ENCODE measurements around the gene FOXQ1.

DNA sequence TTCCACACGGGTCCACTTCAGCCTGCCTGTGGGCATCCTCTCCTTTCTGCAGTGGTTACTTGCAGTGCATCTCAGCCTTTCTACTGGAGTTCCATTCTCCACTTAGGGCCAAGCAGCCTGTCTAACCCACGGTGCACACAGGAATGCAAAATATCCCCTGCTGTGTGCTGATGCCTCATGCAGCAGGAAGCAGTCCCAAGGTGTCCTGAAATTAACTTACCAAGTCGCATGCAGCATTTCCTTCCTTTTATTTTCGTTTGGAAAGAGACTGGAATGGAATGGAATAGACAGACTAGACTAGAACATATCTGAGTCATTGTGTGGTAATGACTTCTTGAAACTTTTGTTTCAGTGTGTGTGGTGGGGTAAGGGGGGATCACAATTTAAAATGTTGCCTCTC lies 25.9 kb upstream of the FOXQ1 start:
- TF ChIP-seq POLR2A (IDR thresholded peaks at IDR 0.05) (no peak), POLR2AphosphoS5 (IDR thresholded peaks at IDR 0.05; ENCODE audit: insufficient read depth in 1 of 2, low read depth in 1 of 2) (no peak)
- TF ChIP-seq, protein P1, sequence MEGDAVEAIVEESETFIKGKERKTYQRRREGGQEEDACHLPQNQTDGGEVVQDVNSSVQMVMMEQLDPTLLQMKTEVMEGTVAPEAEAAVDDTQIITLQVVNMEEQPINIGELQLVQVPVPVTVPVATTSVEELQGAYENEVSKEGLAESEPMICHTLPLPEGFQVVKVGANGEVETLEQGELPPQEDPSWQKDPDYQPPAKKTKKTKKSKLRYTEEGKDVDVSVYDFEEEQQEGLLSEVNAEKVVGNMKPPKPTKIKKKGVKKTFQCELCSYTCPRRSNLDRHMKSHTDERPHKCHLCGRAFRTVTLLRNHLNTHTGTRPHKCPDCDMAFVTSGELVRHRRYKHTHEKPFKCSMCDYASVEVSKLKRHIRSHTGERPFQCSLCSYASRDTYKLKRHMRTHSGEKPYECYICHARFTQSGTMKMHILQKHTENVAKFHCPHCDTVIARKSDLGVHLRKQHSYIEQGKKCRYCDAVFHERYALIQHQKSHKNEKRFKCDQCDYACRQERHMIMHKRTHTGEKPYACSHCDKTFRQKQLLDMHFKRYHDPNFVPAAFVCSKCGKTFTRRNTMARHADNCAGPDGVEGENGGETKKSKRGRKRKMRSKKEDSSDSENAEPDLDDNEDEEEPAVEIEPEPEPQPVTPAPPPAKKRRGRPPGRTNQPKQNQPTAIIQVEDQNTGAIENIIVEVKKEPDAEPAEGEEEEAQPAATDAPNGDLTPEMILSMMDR (IDR thresholded peaks at IDR 0.05), result no peak
